Measurements from ENCODE around the gene S100A12.

S100A12 gene

GRCh38 chr1:153357853-153358690 lies 17.3 kb downstream of the S100A12 start, which contains the start of gene S100A9:
Gene S100A9, plus strand, starts transcription at chr1:153357854. Its CDS starts 430 bp downstream, at chr1:153358284.
- no peaks in the 10 kb centered on the region for H3K27me3 ChIP-seq
- no peaks in the 10 kb centered on the region for H3K4me1 ChIP-seq
- H3K36me3 ChIP-seq = no peaks in the 10 kb centered on the region
- H3K9me3 ChIP-seq = no peaks in the 10 kb centered on the region
- no peak for DNase-seq
- no peak within 1 kb of the TSS for H3K4me3 ChIP-seq (ENCODE audit: low read depth, low read length)
- TF ChIP-seq, protein P1, sequence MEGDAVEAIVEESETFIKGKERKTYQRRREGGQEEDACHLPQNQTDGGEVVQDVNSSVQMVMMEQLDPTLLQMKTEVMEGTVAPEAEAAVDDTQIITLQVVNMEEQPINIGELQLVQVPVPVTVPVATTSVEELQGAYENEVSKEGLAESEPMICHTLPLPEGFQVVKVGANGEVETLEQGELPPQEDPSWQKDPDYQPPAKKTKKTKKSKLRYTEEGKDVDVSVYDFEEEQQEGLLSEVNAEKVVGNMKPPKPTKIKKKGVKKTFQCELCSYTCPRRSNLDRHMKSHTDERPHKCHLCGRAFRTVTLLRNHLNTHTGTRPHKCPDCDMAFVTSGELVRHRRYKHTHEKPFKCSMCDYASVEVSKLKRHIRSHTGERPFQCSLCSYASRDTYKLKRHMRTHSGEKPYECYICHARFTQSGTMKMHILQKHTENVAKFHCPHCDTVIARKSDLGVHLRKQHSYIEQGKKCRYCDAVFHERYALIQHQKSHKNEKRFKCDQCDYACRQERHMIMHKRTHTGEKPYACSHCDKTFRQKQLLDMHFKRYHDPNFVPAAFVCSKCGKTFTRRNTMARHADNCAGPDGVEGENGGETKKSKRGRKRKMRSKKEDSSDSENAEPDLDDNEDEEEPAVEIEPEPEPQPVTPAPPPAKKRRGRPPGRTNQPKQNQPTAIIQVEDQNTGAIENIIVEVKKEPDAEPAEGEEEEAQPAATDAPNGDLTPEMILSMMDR (IDR thresholded peaks at IDR 0.05; ENCODE audit: low read depth, low read length) = no peak

DNA sequence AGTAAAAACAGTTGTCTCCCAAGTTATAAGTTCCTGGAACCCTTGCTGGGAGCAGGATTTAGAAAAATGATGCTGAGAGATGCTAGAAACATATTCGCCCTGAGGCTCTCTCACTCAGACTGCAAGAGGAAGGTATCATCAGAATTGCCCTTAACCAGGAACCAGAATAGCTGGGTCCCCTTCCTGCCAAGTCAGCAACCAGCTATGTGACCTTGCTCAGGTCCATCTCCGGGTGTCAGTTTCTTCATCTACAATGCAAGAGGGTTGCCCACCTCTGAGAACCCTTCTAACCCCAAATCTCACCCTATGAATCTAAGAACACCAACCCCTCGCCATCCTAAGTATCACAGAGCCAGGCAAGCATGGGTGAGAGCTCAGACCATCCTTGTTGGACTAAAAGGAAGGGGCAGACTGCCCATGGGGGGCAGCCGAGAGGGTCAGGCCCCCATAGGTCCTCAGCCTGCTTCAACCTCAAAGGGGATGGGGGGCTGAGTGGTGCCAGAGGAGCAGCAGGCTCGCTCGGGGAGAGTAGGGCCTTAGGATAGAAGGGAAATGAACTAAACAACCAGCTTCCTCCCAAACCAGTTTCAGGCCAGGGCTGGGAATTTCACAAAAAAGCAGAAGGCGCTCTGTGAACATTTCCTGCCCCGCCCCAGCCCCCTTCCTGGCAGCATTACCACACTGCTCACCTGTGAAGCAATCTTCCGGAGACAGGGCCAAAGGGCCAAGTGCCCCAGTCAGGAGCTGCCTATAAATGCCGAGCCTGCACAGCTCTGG lies 18.2 kb downstream of the S100A12 start:
- Histone ChIP-seq H3K36me3 (no peaks in the 10 kb centered on the region), H3K4me1 (no peaks in the 10 kb centered on the region), H3K27me3 (no peaks in the 10 kb centered on the region), H3K9me3 (no peaks in the 10 kb centered on the region), H3K4me3 (ENCODE audit: low read depth, low read length) (no peak overlapping the region)
- TF ChIP-seq, protein P1 (IDR thresholded peaks at IDR 0.05; ENCODE audit: low read depth, low read length) = no peak
- DNase-seq = no peak

GRCh38 chr1:153356392-153357075 lies 18.9 kb downstream of the S100A12 start:
- Histone ChIP-seq H3K4me3 (ENCODE audit: low read depth, low read length) (no peak overlapping the region), H3K9me3 (no peaks in the 10 kb centered on the region), H3K36me3 (no peaks in the 10 kb centered on the region), H3K4me1 (no peaks in the 10 kb centered on the region), H3K27me3 (peaks cover 1% of the 10 kb centered on the region; the same call in 1 of the 2 replicates)
- TF ChIP-seq, protein P1 (IDR thresholded peaks at IDR 0.05; ENCODE audit: low read depth, low read length) = no peak
- DNase-seq = no peak

DNA sequence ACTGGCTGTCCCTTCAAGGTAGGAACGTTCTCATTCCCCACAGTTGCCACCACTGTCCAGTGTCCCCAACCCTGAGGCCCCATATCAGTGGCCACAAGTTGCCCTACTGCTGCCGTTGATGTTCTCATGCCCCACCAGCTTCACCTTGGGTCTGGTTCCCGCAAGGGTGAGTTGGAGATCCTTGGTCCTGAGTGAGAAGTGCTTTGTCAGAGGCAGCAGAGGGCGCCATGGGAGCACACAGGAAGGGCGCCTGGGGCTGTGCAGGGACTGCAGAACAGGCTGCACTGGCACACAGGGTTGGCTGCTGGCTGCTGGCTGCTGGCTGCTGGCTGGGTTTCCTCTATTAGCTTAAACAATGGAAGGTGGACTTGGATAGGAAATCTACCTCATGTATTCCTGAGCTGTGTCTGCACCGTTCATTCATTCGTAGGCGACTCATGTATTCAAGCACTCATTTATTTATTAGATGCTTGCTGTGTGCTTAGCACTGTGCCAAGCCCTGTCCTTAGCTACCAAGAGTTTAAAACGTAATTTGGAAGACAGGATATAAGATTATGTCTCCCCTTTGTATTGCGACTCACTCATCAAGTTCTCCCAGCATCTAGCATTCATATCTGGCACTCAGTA lies 19.9 kb downstream of the S100A12 start:
- H3K9me3 ChIP-seq = no peaks in the 10 kb centered on the region
- TF ChIP-seq, protein P1 (IDR thresholded peaks at IDR 0.05; ENCODE audit: low read depth, low read length) = peak; percentile 80
- H3K36me3 ChIP-seq = no peaks in the 10 kb centered on the region
- no peak overlapping the region for H3K4me3 ChIP-seq (ENCODE audit: low read depth, low read length)
- H3K4me1 ChIP-seq = no peaks in the 10 kb centered on the region
- peak; percentile 82 for DNase-seq
- peaks cover 10% of the 10 kb centered on the region for H3K27me3 ChIP-seq

- no peak overlapping the region for H3K4me3 ChIP-seq (ENCODE audit: low read depth, low read length)
- no peak for DNase-seq
- no peaks in the 10 kb centered on the region for H3K36me3 ChIP-seq
- no peaks in the 10 kb centered on the region for H3K9me3 ChIP-seq
- H3K27me3 ChIP-seq = peaks cover 15% of the 10 kb centered on the region
- no peaks in the 10 kb centered on the region for H3K4me1 ChIP-seq
- TF ChIP-seq, protein P1 (IDR thresholded peaks at IDR 0.05; ENCODE audit: low read depth, low read length) = 0 out of 2 replicates have a peak, but pooled peaks have one; percentile 3
These were observed 20.8 kb downstream of the S100A12 start for GRCh38 chr1:153354515-153355193.

All from BE2C (cell line).